Chondrocyte (in vitro differentiated cells): ENCODE data around the gene OSBP. TPM values are rescaled to one million over a fixed set of nuclear protein-coding genes. Genes with fewer than 3 reads are reported as not detected.

ENCODE experiments used
- DNase-seq: peaks from one replicate; pipeline ENCODE4 v3.0.0; 2021; ENCODE audit warnings: mixed read lengths, low spot score
- H3K27ac Mint-ChIP-seq: one replicate; pipeline ENCODE4 v1.8.0; 2021; ENCODE audit warnings: mild to moderate bottlenecking, moderate library complexity, mixed read lengths; ENCODE audit not compliant: unreplicated experiment
- H3K27me3 Mint-ChIP-seq: 2 replicates; pipeline ENCODE4 v1.8.0; 2021; ENCODE audit warnings: low read depth, mixed read lengths
- H3K36me3 Mint-ChIP-seq: 2 replicates; pipeline ENCODE4 v1.8.0; 2021; ENCODE audit warnings: low read depth, mixed read lengths
- H3K4me1 Mint-ChIP-seq: 2 replicates; pipeline ENCODE4 v1.8.0; 2021; ENCODE audit warnings: low read depth, mild to moderate bottlenecking, mixed read lengths
- H3K4me3 Mint-ChIP-seq: one replicate; pipeline ENCODE4 v1.8.0; 2021; ENCODE audit warnings: mild to moderate bottlenecking, moderate library complexity, mixed read lengths; ENCODE audit not compliant: unreplicated experiment
- H3K9me3 Mint-ChIP-seq: 2 replicates; pipeline ENCODE4 v1.8.0; 2021; ENCODE audit warnings: low read depth, mixed read lengths
- CTCF ChIP-seq: fragments of 200-600 bp; sonication (generic); IDR thresholded peaks from 2 replicates; pipeline ENCODE4 v1.5.0; 2021; ENCODE audit warnings: antibody characterized with exemption, mild to moderate bottlenecking, moderate library complexity
- total RNA-seq: library from RNA; stranded (reverse); gene quantifications from 3 replicates; pipeline ENCODE4 v1.2.1, GENCODE V29; 2021

OSBP gene
- total RNA-seq, 1 donor from 2014 or later, result 47.3 TPM

GRCh38 chr11:59600234-59600633 lies 15.3 kb downstream of the OSBP start:
- Mint-ChIP-seq H3K27ac (no peak overlapping the region), H3K4me3 (no peak overlapping the region), H3K36me3 (peaks cover 34% of the 10 kb centered on the region), H3K27me3 (no peaks in the 10 kb centered on the region), H3K4me1 (no peaks in the 10 kb centered on the region), H3K9me3 (no peaks in the 10 kb centered on the region)
- DNase-seq, result no peak
- no peak for TF ChIP-seq CTCF

- no peak overlapping the region for H3K4me3 Mint-ChIP-seq
- peaks cover 36% of the 10 kb centered on the region for H3K36me3 Mint-ChIP-seq
- no peak for TF ChIP-seq CTCF
- H3K27ac Mint-ChIP-seq, result no peak overlapping the region
- no peaks in the 10 kb centered on the region for H3K4me1 Mint-ChIP-seq
- no peaks in the 10 kb centered on the region for H3K27me3 Mint-ChIP-seq
- no peak for DNase-seq
- no peaks in the 10 kb centered on the region for H3K9me3 Mint-ChIP-seq
Measured at GRCh38 chr11:59598961-59599360, 16.6 kb downstream of the OSBP start.

DNA sequence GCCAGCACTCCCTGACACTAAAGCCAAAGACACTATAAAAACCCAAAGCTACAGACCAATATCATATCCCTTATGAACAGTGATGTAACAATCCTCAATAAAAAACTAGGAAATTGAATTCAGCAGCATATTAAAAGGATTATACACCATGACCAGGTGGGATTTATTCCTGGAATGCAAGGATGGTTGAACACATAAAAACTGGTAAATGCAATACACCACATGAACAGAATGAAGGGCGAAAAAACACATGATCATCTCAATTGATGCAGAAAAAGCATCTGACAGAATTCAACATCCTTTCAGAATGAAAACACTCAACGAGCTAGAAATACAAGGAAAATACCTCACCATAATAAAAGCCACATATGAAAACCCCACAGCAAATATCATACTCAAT lies 31.3 kb downstream of the OSBP start:
- DNase-seq, result no peak
- peaks cover 37% of the 10 kb centered on the region for H3K36me3 Mint-ChIP-seq

DNA sequence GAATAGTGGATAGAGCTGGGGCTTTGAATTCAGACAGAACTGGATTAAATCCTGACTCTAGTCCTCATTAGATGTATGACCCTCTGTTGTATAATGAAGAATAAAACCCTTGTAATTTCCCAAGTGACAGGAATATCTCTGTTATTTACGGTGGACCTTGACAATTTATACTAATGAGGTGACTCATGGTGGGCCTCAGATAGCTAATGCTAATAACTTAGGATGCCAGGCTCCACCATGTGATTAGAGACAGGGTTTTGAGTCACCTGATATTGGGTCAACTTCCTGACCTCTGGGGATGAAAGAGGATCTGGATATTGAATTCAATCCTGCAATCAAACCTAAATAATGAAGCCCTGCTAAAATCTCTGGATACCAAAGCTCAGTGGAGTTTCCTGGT lies 33.6 kb downstream of the OSBP start:
- no peaks in the 10 kb centered on the region for H3K27me3 Mint-ChIP-seq
- peaks cover 9% of the 10 kb centered on the region for H3K9me3 Mint-ChIP-seq
- DNase-seq, result no peak
- no peak for TF ChIP-seq CTCF
- H3K4me3 Mint-ChIP-seq, result no peak overlapping the region
- H3K36me3 Mint-ChIP-seq, result peaks cover 47% of the 10 kb centered on the region
- H3K4me1 Mint-ChIP-seq, result no peaks in the 10 kb centered on the region
- no peak overlapping the region for H3K27ac Mint-ChIP-seq

More for the DNA sequence above, 31.3 kb downstream of the OSBP start:
- H3K4me3 Mint-ChIP-seq, result no peak overlapping the region
- no peak overlapping the region for H3K27ac Mint-ChIP-seq
- no peak for TF ChIP-seq CTCF
- no peaks in the 10 kb centered on the region for H3K4me1 Mint-ChIP-seq
- no peaks in the 10 kb centered on the region for H3K27me3 Mint-ChIP-seq
- peaks cover 9% of the 10 kb centered on the region for H3K9me3 Mint-ChIP-seq

- no peak overlapping the region for H3K4me3 Mint-ChIP-seq
- no peak for TF ChIP-seq CTCF
- no peak for DNase-seq
- no peak overlapping the region for H3K27ac Mint-ChIP-seq
- no peaks in the 10 kb centered on the region for H3K27me3 Mint-ChIP-seq
- H3K9me3 Mint-ChIP-seq, result no peaks in the 10 kb centered on the region
- H3K4me1 Mint-ChIP-seq, result peaks cover 8% of the 10 kb centered on the region
- peaks cover 45% of the 10 kb centered on the region for H3K36me3 Mint-ChIP-seq
Measured at GRCh38 chr11:59578369-59578768, 37.2 kb downstream of the OSBP start.
